Epithelial cell of proximal tubule (primary cell): Measurements from ENCODE around the gene ISG15. TPM values are rescaled to one million over a fixed set of nuclear protein-coding genes. Genes with fewer than 3 reads are reported as not detected.

Experiments used
- DNase-seq: peaks from one replicate; pipeline ENCODE4 v3.0.0-alpha.2; 2011; ENCODE audit warnings: low read depth
- H3K4me3 ChIP-seq: 2 replicates; pipeline ENCODE4 v1.5.1; 2011; ENCODE audit warnings: low read depth, mild to moderate bottlenecking, low read length
- CTCF ChIP-seq: conservative IDR thresholded peaks from 2 replicates; pipeline ENCODE4 v1.5.1; 2012; ENCODE audit warnings: low read depth, mild to moderate bottlenecking, low read length
- total RNA-seq: library from RNA; depleted of rRNA; stranded (reverse); fragments of >200 nt; gene quantifications from 2 replicates; pipeline ENCODE4 v1.2.3, GENCODE V29; 2015

The ISG15 gene
- total RNA-seq, 1 donor from 2014 or later: 75.6 TPM

- no peak for TF ChIP-seq CTCF
- H3K4me3 ChIP-seq: no peak overlapping the region
- DNase-seq: no peak
Measured at GRCh38 chr1:1047407-1047806, 34.1 kb downstream of the ISG15 start.

- DNase-seq: no peak
- TF ChIP-seq CTCF: no peak
Measured at GRCh38 chr1:1047963-1048362, 34.7 kb downstream of the ISG15 start.

GRCh38 chr1:1048765-1049164, 35.5 kb downstream of the ISG15 start:
- H3K4me3 ChIP-seq: no peak overlapping the region
- DNase-seq: no peak
- TF ChIP-seq CTCF: no peak

More at GRCh38 chr1:1047963-1048362, 34.7 kb downstream of the ISG15 start:
- no peak overlapping the region for H3K4me3 ChIP-seq

- DNase-seq: no peak
- no peak for TF ChIP-seq CTCF
Measured at GRCh38 chr1:1049318-1050165, 36.2 kb downstream of the ISG15 start.

GRCh38 chr1:1050577-1051052, 37.3 kb downstream of the ISG15 start:
- no peak for TF ChIP-seq CTCF
- no peak overlapping the region for H3K4me3 ChIP-seq
- no peak for DNase-seq

More at GRCh38 chr1:1049318-1050165, 36.2 kb downstream of the ISG15 start:
- no peak overlapping the region for H3K4me3 ChIP-seq

GRCh38 chr1:1051127-1051810, 38.0 kb downstream of the ISG15 start:
- H3K4me3 ChIP-seq: no peak overlapping the region
- DNase-seq: no peak
- no peak for TF ChIP-seq CTCF
